Central memory CD8-positive, alpha-beta T cell (primary cell): Measurements from ENCODE around the gene ALOX15B.
"Not testable (repeated sequence)": the region's sequence is repeated elsewhere in the genome, so short reads cannot be mapped to it uniquely, and the experiment has no call there.

Experiments used
- ATAC-seq: fragments of 150-1000 bp; cut with Tn5 transposase; replicated peaks from 2 replicates; pipeline ENCODE4 v1.10.0; 2022; ENCODE audit warnings: mild to moderate bottlenecking, moderate FRiP score, moderate number of reproducible peaks; ENCODE audit not compliant: poor library complexity, severe bottlenecking; ENCODE audit errors: extremely low read depth
- DNase-seq, 2 donors: peaks; one replicate each; pipeline ENCODE4 v3.0.0; 2021; ENCODE audit warnings: low spot score in 2 of 2
- H3K27ac Mint-ChIP-seq: one replicate; pipeline ENCODE4 v1.8.0; 2022; ENCODE audit warnings: low read depth, mild to moderate bottlenecking, moderate library complexity, mixed read lengths
- H3K27me3 Mint-ChIP-seq: one replicate; pipeline ENCODE4 v1.8.0; 2022; ENCODE audit warnings: mixed read lengths
- H3K36me3 Mint-ChIP-seq: one replicate; pipeline ENCODE4 v1.8.0; 2022; ENCODE audit warnings: mild to moderate bottlenecking, moderate library complexity, mixed read lengths; ENCODE audit not compliant: insufficient read depth
- H3K4me1 Mint-ChIP-seq: one replicate; pipeline ENCODE4 v1.8.0; 2022; ENCODE audit warnings: mixed read lengths
- H3K4me3 Mint-ChIP-seq: one replicate; pipeline ENCODE4 v1.8.0; 2022; ENCODE audit warnings: mild to moderate bottlenecking, moderate library complexity, mixed read lengths
- H3K9me3 Mint-ChIP-seq: one replicate; pipeline ENCODE4 v1.8.0; 2022; ENCODE audit warnings: mixed read lengths

ALOX15B gene

GRCh38 chr17:8075081-8075480, 36.2 kb downstream of the ALOX15B start:
- H3K4me1 Mint-ChIP-seq = peaks cover 36% of the 10 kb centered on the region
- ATAC-seq = no peak
- no peaks in the 10 kb centered on the region for H3K9me3 Mint-ChIP-seq
- H3K27me3 Mint-ChIP-seq = peaks cover 65% of the 10 kb centered on the region
- H3K27ac Mint-ChIP-seq = no peak overlapping the region
- H3K4me3 Mint-ChIP-seq = no peak overlapping the region
- no peak for DNase-seq
- peaks cover 3% of the 10 kb centered on the region for H3K36me3 Mint-ChIP-seq

GRCh38 chr17:8075574-8076342, 36.9 kb downstream of the ALOX15B start:
- H3K9me3 Mint-ChIP-seq = no peaks in the 10 kb centered on the region
- no peak overlapping the region for H3K27ac Mint-ChIP-seq
- ATAC-seq (no peak), DNase-seq (no peak)
- H3K4me3 Mint-ChIP-seq = no peak overlapping the region
- H3K36me3 Mint-ChIP-seq = peaks cover 3% of the 10 kb centered on the region
- peaks cover 58% of the 10 kb centered on the region for H3K27me3 Mint-ChIP-seq
- peaks cover 36% of the 10 kb centered on the region for H3K4me1 Mint-ChIP-seq

GRCh38 chr17:8076502-8077266, 37.8 kb downstream of the ALOX15B start:
- Mint-ChIP-seq H3K27ac (no peak overlapping the region), H3K4me1 (peaks cover 36% of the 10 kb centered on the region), H3K4me3 (no peak overlapping the region), H3K36me3 (peaks cover 3% of the 10 kb centered on the region), H3K27me3 (peaks cover 49% of the 10 kb centered on the region), H3K9me3 (no peaks in the 10 kb centered on the region)
- ATAC-seq = no peak
- no peak for DNase-seq

GRCh38 chr17:8077939-8078338, 39.1 kb downstream of the ALOX15B start:
- not testable (repeated sequence) for H3K4me3 Mint-ChIP-seq, H3K9me3 Mint-ChIP-seq, DNase-seq, H3K36me3 Mint-ChIP-seq, ATAC-seq, H3K27ac Mint-ChIP-seq
- H3K4me1 Mint-ChIP-seq = peaks cover 29% of the 10 kb centered on the region
- H3K27me3 Mint-ChIP-seq = peaks cover 36% of the 10 kb centered on the region

- DNase-seq (peak; percentile 57 to 73), ATAC-seq (peak; percentile 83)
- Mint-ChIP-seq H3K27me3 (peaks cover 26% of the 10 kb centered on the region), H3K36me3 (peaks cover 3% of the 10 kb centered on the region), H3K4me3 (peak overlapping the region; percentile 86), H3K4me1 (peaks cover 13% of the 10 kb centered on the region), H3K27ac (peak overlapping the region; percentile 65), H3K9me3 (no peaks in the 10 kb centered on the region)
These were observed 40.7 kb downstream of the ALOX15B start for GRCh38 chr17:8079291-8080207.

- no peak overlapping the region for H3K27ac Mint-ChIP-seq
- peaks cover 3% of the 10 kb centered on the region for H3K36me3 Mint-ChIP-seq
- peaks cover 12% of the 10 kb centered on the region for H3K4me1 Mint-ChIP-seq
These were observed 41.4 kb downstream of the ALOX15B start for GRCh38 chr17:8080208-8080798.

GRCh38 chr17:8080799-8081219, 42.0 kb downstream of the ALOX15B start:
- ATAC-seq = no peak
- Mint-ChIP-seq H3K4me1 (peaks cover 12% of the 10 kb centered on the region), H3K9me3 (no peaks in the 10 kb centered on the region), H3K27me3 (peaks cover 23% of the 10 kb centered on the region), H3K4me3 (peak overlapping the region; percentile 29), H3K27ac (no peak overlapping the region), H3K36me3 (peaks cover 5% of the 10 kb centered on the region)
- no peak for DNase-seq

More at GRCh38 chr17:8080208-8080798, 41.4 kb downstream of the ALOX15B start:
- Mint-ChIP-seq H3K9me3 (no peaks in the 10 kb centered on the region), H3K27me3 (peaks cover 23% of the 10 kb centered on the region), H3K4me3 (peak overlapping the region; percentile 86)
- ATAC-seq (no peak), DNase-seq (no peak)

- ATAC-seq = no peak
- Mint-ChIP-seq H3K9me3 (no peaks in the 10 kb centered on the region), H3K36me3 (peaks cover 5% of the 10 kb centered on the region), H3K27ac (no peak overlapping the region), H3K4me3 (no peak overlapping the region), H3K27me3 (peaks cover 26% of the 10 kb centered on the region), H3K4me1 (peaks cover 12% of the 10 kb centered on the region)
- no peak for DNase-seq
These were observed 43.0 kb downstream of the ALOX15B start for GRCh38 chr17:8081876-8082275.

- H3K4me3 Mint-ChIP-seq = no peak overlapping the region
- DNase-seq (no peak), ATAC-seq (no peak)
- peaks cover 31% of the 10 kb centered on the region for H3K27me3 Mint-ChIP-seq
- peaks cover 5% of the 10 kb centered on the region for H3K36me3 Mint-ChIP-seq
- no peak overlapping the region for H3K27ac Mint-ChIP-seq
- no peaks in the 10 kb centered on the region for H3K9me3 Mint-ChIP-seq
- H3K4me1 Mint-ChIP-seq = peaks cover 12% of the 10 kb centered on the region
These were observed 43.4 kb downstream of the ALOX15B start for GRCh38 chr17:8082292-8082691.

GRCh38 chr17:8084250-8084649, 45.4 kb downstream of the ALOX15B start:
- H3K36me3 Mint-ChIP-seq = peaks cover 5% of the 10 kb centered on the region
- peaks cover 47% of the 10 kb centered on the region for H3K27me3 Mint-ChIP-seq
- H3K4me3 Mint-ChIP-seq = no peak overlapping the region
- DNase-seq (no peak), ATAC-seq (no peak)
- no peak overlapping the region for H3K27ac Mint-ChIP-seq
- H3K4me1 Mint-ChIP-seq = peaks cover 8% of the 10 kb centered on the region
- H3K9me3 Mint-ChIP-seq = no peaks in the 10 kb centered on the region

- ATAC-seq (no peak), DNase-seq (no peak)
- no peak within 1 kb of the TSS for H3K27ac Mint-ChIP-seq
- H3K27me3 Mint-ChIP-seq = peaks cover 73% of the 10 kb centered on the region
- H3K36me3 Mint-ChIP-seq = peaks cover 1% of the 10 kb centered on the region
- no peak within 1 kb of the TSS for H3K4me3 Mint-ChIP-seq
- H3K9me3 Mint-ChIP-seq = no peaks in the 10 kb centered on the region
- H3K4me1 Mint-ChIP-seq = no peaks in the 10 kb centered on the region
These were observed 48.5 kb downstream of the ALOX15B start, which contains the start of gene ALOX12B for GRCh38 chr17:8087075-8087951. TSS of gene ALOX12B (minus strand) at chr17:8087716. CDS start at chr17:8087442, 274 bp downstream.
